ENCODE measurements around the gene ZNF761.
"Not testable (repeated sequence)": the region's sequence is repeated elsewhere in the genome, so short reads cannot be mapped to it uniquely, and the experiment has no call there.

The ZNF761 gene

DNA sequence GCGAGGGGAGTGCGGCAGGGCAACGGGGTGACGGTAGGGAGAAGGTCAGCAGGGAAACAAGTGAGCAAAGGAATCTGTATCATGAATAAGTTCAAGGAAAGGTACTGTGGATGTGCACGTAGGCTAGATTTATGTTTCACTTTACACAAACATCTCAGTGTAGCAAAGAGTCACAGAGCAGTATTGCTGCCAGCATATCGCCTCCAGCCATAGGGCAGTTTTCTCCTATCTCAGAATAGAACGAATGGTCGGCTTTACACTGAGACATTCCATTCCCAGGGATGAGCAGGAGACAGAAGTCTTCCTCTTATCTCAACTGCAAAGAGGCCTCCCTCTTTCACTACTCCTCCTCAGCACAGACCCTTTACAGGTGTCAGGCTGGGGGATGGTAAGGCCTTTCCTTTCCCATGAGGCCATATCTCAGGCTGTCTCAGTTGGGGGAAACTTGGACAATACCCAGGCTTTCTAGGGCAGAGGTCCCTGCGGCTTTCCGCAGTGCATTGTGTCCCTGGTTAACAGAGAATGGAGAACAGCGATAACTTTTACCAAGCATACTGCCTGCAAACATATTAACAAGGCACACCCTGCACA lies 28.4 kb downstream of the ZNF761 start:
- DNase-seq: not testable (repeated sequence)

DNA sequence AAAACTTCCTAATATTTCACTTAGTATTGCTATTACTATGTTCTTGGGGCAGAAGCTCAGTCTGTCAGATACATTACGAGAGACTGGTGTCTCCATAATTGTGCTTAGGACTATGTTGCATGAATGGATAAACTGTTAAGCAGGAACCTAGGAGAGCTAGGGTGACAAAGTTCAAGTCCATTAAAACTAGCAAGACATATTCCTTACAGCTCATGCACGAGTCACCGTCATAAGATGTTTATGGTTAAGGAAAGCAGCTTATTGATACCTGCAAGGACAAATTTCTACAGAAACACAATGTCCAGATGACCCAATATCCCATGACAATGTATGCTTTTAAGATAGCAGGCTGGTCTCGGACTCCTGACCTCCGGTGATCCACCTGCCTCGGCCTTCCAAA lies 30.1 kb downstream of the ZNF761 start:
- no peak for DNase-seq

DNA sequence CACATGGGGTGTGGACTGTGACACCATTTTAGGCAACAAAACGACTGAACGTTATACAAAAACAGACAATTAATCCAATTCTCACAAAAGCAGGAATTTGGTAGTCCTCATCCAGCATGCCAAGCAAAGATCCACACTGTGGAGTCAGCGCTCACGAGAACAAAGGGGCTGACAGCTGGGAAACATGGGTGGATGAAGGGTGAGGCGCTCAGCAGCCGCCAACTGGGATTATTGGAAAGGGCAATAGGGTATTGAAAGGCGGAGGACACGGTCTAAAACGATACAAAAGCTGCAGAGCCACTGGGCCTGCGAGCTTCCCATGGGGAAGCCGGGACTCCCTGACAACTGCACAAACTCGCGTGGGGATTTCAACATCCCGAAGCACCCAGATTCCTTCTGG lies 31.1 kb downstream of the ZNF761 start:
- DNase-seq: peak in 2 of 14 donors; percentile 41 to 58

DNA sequence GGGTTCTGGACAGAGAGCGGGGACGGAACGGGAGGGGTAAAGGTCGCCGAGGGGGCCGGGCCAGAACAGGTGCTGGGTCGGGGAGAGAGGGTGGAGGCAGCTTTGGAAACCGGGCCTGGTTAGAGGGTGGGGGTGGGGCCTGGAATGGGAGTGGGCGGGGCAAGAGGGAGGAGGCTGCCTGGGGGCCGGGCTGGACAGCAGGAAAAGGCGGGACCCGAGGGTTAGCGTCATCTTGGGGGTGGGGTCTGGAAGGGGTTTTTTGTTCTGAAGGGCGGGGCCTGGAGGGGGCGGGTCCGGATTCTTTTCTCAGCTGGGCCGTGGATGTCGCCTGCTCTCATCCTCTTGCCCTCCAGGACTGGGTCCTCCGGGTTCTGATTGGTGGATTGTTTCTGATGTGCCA lies 31.5 kb downstream of the ZNF761 start:
- DNase-seq: peak in 13 of 14 donors; percentile 10 to 87 (median 62)

DNA sequence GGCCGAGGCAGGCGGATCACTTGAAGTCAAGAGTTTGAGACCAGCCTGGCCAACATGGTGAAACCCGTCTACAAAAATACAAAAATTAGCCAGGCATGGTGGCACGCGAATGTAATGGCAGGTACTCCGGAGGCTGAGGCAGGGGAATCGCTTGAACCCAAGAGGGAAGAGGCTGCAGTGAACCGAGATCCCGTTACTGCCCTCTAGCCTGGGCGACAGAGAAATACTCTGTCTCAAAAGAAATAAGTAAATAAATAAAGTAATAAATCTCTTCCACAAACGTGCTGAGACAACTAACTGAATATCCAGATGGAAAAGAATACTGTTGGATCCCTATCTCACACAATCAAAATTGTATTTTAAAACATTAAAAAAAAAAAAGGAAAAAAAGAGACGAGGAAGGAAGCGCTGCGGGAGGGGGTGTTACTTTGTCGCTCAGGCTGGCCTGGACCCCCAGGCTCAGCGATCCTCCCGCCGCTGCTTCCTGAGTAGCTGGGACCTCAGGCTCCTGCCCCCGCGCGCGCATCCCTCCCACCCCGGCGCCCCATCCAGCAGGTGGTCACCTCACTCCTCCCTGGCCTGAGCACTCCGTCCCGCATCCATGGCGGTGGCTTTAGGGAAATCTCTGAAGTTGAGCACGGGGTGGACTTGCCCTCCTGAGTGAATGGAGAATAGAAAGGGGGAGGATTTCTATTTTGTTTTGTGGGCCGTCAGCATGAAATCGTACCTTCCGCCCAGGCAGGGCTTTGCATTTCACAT lies 35.1 kb downstream of the ZNF761 start:
- DNase-seq: no peak

DNA sequence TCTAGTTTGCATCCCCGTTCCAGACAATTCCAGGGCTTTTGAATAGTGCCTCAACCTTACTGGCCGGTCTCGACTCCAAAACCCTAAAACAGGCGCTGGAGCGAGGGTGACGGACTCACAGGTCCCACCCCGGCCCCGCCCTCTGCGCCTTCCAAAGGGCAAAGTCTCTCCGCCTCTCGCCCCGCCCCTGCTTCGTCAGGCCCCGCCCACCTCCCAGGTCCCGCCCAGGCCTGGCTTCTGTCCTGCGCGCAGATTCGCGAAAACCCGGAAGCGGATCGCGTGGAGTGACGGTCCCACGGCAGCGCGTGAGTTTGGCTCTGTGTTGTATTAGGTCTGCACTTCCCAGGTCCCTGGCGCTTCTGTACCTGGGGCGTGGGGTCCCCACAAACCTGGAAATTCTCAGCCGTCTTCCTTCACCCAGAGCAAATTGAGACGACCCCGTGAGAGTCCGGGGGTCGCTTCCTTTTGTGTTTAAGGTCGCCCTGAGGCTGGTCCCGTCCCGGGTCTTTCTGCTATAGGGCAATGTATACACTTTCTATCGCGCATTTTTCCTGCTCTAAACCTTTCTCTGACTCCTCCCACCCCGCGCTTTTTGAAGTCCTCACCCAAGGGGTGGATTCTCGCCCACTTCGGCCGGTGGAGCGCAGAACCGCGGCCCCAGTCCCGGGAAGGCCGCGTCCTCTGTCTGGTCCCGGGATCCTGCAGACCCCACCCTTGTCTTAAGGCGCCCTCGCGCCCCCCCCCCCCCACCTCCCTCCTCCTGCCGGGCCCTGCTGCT lies 35.9 kb downstream of the ZNF761 start, which contains the start of gene ZNF813:
Gene ZNF813, plus strand, starts transcription at position 249 of the 778 bp plus-strand sequence. CDS start 16,090 bp downstream, outside the sequence.
- peak; percentile 4 to 91 (median 86) for DNase-seq

DNA sequence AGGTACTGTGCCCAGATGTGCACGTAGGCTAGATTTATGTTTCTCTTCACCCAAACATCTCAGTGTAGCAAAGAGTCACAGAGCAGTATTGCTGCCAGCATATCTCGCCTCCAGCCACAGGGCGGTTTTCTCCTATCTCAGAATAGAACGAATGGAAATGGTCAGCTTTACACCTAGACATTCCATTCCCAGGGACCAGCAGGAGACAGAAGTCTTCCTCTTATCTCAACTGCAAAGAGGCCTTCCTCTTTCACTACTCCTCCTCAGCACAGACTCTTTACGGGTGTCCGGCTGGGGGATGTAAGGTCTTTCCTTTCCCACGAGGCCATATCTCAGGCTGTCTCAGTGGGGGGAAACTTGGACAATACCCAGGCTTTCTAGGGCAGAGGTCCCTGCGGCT lies 36.8 kb downstream of the ZNF761 start:
- DNase-seq: not testable (repeated sequence)

DNA sequence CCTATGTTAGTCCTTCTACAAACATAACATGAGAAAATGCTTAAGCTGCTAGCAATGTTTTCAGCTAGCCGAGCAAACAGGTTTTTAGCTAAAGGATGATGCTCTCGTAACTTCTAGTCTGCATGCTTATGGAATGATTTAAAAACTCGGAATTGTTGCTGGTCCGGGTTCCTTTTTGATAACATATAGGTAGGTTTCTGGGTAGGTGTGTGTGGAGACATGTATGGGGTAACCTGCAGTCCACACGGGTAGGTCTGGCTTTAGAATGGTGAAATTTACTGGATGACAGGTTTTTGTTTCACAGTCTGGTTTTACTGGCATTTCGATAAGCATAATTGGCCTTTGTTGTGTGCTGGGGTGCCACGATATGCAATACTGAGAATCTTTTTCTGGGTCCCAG lies 40.1 kb downstream of the ZNF761 start:
- DNase-seq: no peak

DNA sequence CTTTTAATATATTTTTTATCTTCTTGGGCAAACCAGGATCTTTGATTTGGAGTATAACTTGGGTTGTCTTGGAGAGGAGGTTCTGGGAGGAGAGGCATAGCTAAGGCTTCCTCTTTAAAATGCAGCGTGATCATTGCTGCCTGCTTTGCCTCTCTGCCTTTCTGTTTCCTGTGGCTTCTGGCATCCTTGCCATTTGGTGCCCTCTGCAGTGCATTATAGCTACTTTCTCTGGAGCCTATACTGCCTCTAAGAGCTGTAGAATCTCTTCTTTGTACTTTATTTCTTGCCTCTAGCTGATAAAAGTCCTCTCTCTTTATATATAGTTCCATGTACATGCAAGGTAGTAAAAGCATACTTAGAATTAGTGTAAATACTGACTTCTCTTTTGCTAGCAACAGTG lies 43.0 kb downstream of the ZNF761 start:
- not testable (repeated sequence) for DNase-seq

DNA sequence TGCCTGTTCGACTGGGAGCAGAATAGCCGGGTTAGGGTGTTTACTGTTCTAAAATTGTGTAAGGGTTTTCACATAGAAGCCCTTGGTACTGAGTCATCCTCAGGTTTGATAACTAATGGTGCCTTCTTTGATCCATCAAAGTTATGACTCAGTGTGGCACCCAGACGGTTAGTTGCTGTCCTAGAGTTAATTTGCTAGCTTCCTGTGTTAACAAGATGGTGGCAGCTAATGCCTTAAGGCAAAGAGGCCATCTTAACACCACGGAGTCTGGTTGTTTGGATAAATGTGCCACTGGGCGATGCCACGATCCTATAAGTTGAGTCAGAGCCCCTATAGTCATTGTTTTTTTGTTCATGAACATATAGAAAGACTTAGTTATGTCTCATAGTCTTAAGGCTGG lies 43.7 kb downstream of the ZNF761 start:
- not testable (repeated sequence) for DNase-seq

DNA sequence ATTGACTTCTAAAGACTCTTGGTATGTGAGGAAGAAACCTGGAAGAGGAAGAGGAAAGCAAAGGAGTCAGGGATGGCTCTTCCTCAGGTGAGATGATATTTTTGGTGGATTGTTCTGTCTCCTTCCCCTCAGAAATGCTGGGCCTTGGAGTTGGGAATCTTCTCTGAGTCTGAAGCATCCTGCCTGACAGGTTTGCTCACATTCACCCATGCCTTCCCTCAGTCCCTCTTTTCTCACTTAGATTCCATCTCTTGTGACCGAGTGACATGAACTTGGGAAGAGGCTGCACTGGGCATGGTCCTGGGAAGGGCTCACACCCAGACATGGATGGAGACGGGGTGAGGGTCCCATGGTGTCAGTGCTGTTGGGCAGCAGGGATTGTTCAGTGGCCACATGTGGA lies 52.0 kb downstream of the ZNF761 start:
- DNase-seq: not testable (repeated sequence)

DNA sequence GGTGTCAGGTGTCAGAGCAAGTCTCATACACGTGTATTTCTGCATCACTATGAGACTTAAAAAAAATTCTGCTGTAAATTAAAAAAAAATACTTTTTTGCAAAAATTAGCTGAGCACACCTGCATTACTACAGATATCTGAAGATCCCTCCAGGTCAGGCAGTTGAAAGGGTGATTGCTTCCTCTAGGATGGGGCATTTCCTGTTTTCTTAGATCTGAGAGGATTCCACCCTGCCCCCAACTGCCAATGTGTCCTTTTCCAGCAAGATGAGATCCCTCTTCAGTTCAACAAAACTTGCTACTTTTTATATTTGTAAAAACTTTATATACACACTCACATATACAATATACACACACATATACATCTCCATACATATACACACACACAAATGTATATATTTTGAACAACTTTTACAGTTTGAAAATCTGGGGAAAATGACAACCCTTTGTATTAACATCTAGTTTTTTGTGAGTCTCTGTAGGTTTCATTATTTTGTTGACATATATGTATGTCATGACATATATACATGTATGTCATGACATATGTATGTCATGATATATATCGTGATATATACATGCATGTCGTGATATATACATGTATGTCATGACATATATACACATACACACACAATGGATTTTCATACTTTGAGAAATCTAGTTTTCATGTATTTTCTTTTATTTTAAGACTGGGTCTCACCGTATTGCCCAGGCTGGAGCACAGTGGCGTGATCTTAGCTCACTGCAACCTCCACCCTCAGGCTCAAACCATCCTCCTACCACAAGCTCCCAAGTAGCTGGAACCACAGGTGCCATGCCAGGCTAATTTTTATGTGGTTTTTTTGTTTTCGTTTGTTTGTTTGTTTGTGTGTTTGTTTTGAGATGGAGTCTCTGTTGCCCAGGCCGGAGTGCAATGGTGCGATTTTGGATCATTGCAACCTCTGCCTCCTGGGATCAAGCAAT lies 53.5 kb downstream of the ZNF761 start:
- no peak for DNase-seq

DNA sequence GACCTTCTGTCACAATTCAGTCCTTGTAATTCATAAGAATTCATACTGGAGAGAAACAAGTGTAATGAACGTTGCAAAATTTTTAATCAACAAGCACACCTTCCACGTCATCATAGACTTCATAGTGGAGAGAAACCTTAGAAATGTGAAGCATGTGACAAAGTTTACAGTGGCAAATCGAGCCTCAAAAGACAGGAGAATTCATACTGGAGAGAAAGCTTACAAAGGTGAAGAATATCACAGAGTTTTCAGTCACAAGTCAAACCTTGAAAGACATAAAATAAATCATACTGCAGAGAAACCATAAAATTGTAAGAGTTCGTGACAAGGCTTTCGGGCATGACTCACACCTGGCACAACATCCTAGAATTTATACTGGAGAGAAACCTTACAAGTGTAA lies 60.4 kb downstream of the ZNF761 start:
- no peak for DNase-seq

DNA sequence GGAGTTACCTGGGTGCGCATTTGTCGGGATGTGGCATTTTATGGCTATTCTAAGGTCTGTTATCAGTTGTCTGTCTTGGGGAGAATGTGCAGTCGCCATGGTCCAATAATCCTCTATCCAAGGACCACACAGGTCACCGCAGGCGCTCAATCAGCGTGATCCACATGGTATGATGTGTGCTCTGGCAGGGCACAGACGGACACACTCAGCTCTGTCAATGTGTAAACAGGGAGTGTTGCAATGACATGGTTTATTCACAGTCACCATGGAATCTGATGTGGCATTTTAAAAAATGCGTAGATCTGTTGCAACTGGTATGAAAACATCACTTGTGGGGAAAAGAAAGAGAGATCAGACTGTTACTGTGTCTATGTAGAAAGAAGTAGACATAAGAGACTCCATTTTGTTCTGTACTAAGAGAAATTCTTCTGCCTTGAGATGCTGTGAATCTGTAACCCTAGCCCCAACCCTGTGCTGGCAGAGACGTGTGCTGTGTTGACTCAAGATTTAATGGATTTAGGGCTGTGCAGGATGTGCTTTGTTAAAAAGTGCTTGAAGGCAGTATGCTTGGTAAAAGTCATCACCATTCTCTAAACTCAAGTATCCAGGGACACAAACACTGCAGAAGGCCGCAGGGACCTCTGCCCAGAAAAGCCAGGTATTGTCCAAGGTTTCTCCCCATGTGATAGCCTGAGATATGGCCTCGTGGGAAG lies 65.7 kb downstream of the ZNF761 start:
- DNase-seq: not testable (repeated sequence)

DNA sequence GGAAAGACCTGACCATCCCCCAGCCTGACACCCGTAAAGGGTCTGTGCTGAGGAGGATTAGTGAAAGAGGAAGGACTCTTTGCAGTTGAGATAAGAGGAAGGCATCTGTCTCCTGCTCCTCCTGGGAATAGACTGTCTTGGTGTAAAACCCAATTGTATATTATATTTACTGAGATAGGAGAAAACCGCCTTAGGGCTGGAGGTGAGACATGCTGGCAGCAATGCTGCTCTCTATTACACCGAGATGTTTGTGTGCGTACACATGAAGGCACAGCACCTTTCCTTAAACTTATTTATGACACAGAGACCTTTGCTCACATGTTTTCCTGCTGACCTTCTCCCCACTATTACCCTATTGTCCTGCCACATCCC lies 66.2 kb downstream of the ZNF761 start:
- not testable (repeated sequence) for DNase-seq

DNA sequence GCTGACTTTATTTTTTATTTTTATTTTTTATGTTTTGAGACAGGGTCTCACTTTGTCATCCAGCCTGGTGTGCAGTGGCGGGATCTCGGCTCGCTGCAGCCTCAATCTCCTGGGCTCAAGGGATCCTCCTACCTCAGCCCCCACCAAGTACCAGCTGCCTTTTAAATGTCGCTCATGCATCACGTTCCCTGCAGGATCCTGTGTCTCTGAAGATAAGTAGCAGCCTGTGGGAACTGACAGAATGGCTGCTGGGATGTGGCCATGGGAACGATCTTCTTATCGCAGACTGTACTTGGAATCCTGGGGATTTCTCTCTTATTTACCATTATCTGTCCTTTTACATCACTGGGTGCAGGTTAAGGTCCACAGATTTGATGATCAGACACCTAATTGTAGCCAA lies 71.4 kb downstream of the ZNF761 start:
- not testable (repeated sequence) for DNase-seq

DNA sequence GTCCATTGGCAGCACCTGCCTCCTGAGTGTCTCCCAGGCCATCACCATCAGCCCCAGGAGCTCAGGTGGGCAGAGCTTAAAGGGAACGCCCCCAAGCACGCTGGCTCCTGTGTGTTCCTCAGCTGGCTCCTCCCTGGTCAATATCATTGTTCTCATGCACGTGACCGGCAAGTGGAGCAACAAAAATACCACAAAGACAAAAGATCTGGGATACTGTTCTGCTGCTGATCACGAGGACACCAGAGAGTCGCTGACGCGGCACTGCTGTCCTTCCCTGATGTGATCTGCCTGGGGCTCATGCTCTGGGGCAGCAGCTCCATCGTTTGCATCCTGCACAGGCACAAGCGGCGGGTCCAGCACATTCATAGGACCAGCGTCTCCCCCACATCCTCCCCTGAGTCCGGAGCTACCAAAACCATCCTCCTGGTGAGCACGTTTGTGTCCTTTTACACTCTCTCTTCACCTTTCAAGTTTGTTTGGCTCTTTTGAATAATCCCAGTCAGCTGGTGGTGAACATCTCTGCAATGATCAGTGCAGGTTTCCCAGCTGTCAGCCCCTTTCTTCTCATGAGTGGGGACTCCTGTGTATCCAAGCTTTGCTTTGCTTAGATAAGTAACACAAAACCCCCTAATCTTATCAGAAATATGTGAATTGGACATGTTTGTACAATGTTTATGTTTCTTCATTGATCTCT lies 72.0 kb downstream of the ZNF761 start:
- DNase-seq: peak in 2 of 14 donors; percentile 1 to 4

DNA sequence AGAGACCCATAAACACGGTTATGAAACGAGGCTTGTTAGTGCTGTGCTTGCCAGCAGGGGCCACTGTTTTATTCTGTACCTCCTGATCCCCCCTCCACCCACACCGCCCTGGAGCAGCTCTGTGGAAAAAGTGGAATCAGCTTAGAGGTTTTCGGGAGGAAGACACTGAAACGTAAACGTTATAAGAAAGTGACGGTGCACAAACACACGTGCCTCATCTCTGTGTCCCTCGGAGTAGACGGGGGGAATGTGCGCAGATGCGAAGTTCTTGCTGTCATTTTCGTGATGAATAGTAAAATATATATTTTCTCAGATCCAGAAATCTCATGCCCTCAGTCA lies 72.5 kb downstream of the ZNF761 start:
- peak in 5 of 14 donors; percentile 1 to 6 (median 4) for DNase-seq

DNA sequence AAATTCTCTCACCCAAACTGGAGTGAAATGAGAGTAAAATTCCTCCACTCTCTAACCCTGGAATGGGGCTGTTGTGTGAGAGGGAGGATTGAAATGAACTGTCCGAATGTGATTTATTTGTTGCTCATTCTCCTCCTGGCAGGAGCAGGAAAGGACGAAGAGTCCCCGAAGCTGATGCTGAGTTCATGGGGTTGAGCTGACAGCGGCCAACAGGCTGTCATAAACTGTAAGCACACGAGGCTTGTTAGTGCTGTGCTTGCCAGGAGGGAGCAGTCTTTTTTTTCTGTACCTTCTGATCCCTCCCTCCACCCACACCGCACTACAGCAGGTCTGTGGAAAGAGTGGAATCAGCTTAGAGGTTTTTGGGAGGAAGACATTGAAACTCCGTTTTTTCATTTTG lies 73.1 kb downstream of the ZNF761 start:
- DNase-seq: peak in 1 of 14 donors; percentile 10

DNA sequence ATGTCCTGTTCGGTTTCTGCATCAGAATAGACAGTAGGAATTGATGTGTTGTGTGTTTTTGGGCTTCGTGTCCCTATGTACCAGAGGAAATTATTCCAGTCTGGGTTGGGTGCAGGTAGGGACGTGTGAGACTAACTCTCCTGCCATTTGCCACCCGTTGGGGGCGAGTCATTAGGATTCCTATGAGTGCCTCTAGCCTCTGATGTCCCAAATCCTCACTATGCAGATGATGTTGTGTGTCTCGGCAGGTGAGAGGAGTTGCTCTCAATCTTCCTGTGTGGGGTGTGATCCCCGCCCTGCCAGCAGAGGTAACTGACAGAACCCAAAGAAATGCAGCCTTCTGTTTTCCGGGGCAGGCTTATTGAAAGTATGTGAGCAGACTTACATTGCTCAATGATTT lies 74.9 kb downstream of the ZNF761 start:
- no peak for DNase-seq

Measured in C1 segment of cervical spinal cord (tissue), 14 donors.